H1 (cell line): ENCODE measurements around the gene DUSP1.

Source experiments
- CHD1 ChIP-seq: IDR thresholded peaks from 2 replicates; pipeline ENCODE4 v1.6.1; 2012; ENCODE audit warnings: low read depth, low read length, improper control_type of control experiment
- CREB1 ChIP-seq: IDR thresholded peaks from 2 replicates; pipeline ENCODE4 v1.6.1; 2012; ENCODE audit warnings: inconsistent platforms
- CTCF ChIP-seq, 3 experiments: IDR thresholded peaks; 1 replicate in 2 of 3; 2 replicates in 1 of 3; pipeline versions ENCODE4 v1.5.1 to v1.6.1; 2011; ENCODE audit warnings: low read length in 3 of 3, mild to moderate bottlenecking in 3 of 3, inconsistent platforms in 2 of 3, low read depth in 1 of 3, moderate library complexity in 1 of 3; ENCODE audit not compliant: insufficient read depth in 1 of 3; ENCODE audit errors: control extremely low read depth in 1 of 3
- EZH2 ChIP-seq: fragments of 200-600 bp; sonication (generic); IDR thresholded peaks from 2 replicates; pipeline ENCODE4 v1.7.1; 2012; ENCODE audit warnings: low read depth, mild to moderate bottlenecking, moderate library complexity, low read length, inconsistent platforms; ENCODE audit not compliant: severe bottlenecking
- HDAC2 ChIP-seq, 2 experiments: fragments of 300-600 bp in 1 of 2; sonication (generic) in 1 of 2; IDR thresholded peaks; 2 replicates each; pipeline ENCODE4 v1.6.1; 2011 to 2012; ENCODE audit warnings: low read depth in 2 of 2, low read length in 2 of 2, mild to moderate bottlenecking in 2 of 2, moderate library complexity in 2 of 2, borderline replicate concordance in 1 of 2, inconsistent platforms in 1 of 2
- MAX ChIP-seq: IDR thresholded peaks from 2 replicates; pipeline ENCODE4 v1.6.1; 2012; ENCODE audit warnings: inconsistent platforms

- TF ChIP-seq HDAC2 (IDR thresholded peaks at IDR 0.05; ENCODE audit: borderline replicate concordance in 1 of 2, low read depth in 2 of 2, low read length in 2 of 2) (no peak), EZH2 (no peak), MAX (no peak), CREB1 (no peak), CHD1 (no peak), CTCF (IDR thresholded peaks at IDR 0.05; ENCODE audit: control extremely low read depth in 1 of 3, insufficient read depth in 1 of 3, low read depth in 1 of 3, low read length in 3 of 3) (no peak)
These were observed 34.8 kb upstream of the DUSP1 start for GRCh38 chr5:172805736-172806255.
